HG03520 (cell line): Measurements from ENCODE around the gene TARS3.
"Not testable (repeated sequence)": the region's sequence is repeated elsewhere in the genome, so short reads cannot be mapped to it uniquely, and the experiment has no call there.

Source experiments
- ATAC-seq: cut with Tn5 transposase; IDR thresholded peaks from one replicate; pipeline ENCODE4 v1.9.1; 2021; ENCODE audit warnings: mild to moderate bottlenecking, moderate library complexity; ENCODE audit not compliant: unreplicated experiment

TARS3 gene

DNA sequence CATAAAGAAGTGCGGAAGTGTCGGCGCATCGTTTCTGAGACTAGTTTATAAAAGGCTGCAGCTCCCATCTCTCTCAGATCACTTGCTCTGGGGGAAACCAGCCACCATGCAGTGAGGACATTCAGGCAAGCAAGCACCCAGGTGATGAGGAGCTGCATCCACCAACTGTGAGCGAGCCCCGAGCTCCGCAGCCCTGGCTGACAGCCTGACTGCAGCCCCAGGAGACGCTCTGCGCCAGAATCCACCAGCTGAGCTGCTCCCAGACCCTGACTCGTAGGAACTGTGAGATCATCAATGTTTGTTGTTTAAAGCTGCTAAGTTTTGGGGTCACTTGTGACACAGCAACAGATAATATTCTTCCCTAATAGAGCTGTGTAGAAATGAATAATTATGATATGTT lies 67.1 kb downstream of the TARS3 start:
- ATAC-seq: no peak

DNA sequence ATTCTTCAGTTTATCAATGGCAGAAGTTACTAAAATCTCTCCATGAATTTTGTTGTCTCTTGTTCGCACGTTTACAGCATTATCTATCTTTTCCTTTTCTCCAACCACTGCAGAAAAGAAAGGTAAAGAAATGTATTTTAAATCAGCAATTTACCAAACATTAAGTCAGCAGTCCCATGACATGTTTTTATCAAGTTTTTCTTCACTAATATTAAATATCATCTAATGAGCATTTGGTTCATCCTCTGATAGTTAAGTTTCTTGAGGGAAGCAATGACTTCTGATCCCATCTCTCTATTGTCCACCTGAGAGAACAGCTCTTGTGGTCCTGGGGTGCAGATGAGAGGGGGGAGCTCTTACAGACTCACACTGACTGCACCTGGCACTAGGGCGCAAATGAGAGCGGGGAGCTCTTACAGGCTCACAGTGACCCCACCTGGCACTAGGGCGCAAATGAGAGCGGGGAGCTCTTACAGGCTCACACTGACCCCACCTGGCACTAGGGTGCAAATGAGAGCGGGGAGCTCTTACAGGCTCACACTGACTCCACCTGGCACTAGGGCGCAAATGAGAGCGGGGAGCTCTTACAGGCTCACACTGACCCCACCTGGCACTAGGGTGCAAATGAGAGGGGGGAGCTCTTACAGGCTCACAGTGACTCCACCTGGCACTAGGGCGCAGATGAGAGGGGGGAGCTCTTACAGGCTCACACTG lies 69.5 kb downstream of the TARS3 start:
- ATAC-seq: not testable (repeated sequence)

DNA sequence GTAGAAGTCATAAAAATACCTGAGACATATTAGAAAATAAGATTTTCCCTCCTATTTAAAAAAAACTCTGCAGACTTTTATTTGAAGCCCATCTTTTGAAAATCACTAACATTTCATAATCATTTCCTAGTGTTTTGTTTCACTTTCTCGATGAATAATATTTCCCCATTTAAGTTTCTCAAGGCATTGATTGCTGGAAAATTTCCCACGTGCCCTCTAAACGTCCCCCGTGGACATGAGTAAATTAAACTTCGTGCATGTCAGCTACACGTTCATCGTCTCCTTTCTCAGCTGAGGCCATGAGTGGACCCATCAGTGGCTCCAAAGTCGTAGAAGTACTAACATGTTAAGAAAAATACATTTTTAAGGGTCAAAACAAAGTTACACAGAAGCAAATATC lies 70.1 kb downstream of the TARS3 start:
- ATAC-seq: no peak

DNA sequence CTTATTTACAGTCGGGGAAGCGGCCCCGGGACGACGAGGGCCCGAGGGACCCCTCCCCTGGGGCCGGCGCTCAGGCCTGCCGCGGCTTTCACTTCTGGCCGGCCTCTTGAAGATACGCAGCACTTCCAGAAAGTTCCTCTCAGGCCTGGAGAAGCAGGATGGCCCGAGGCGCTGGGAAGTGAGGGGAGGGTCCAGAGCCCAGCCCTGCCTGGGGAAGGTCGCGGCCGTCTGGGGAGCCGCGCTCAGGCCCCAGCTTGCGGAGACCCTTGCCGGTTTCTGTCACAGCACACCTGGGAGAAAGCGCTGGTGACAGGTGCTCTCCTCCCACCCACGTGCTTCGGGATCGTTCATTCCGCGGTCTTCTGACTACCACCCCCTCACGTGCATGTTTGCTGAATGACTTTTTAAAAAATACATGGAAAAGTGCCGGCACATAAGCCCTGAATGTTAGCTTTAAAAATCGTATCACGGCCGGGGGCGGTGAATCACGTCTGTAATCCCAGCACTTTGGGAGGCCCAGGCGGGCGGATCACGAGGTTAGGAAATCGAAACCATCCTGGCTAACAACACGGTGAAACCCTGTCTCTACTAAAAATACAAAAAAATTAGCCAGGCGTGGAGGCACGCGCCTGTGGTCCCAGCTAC lies 71.4 kb downstream of the TARS3 start:
- ATAC-seq: no peak

DNA sequence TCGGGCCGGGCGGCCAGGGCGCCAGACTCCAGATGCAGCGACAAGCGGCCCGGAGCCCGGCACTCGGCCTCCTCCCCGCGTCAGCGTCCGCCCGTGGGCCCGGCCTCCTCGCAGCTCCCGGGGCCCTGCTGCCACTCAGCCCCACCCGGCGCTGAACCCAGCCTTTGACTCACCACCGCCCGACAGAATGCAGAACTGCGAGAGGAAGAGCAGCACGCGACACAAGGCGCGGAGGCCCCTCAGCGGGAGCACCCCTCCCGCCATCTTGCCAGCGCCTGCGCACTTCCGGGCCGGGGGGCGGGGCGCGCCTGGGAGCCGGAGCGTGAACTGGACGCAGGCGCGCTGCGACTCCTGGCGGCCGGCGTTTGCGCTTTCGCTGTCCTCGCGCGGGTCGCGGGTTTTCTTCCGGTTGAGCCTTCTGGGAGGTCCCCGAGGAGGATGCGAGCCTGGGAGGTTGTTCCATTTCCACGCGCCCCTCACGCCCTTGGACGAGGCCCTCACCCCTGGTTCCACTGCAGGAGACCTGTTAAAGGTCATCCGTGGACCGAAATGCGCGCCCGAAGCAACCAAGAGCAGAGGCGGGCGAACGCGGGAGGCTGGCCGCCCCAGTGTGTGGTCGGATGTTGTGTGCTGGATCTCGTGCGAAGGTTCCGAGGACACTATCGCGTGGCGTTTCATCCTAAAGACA lies 72.0 kb downstream of the TARS3 start, which contains the start of gene TM2D3:
TSS of gene TM2D3 (minus strand) at position 284 of the 688 bp plus-strand sequence. CDS start at position 264, 20 bp downstream.
- peak; percentile 79 for ATAC-seq

DNA sequence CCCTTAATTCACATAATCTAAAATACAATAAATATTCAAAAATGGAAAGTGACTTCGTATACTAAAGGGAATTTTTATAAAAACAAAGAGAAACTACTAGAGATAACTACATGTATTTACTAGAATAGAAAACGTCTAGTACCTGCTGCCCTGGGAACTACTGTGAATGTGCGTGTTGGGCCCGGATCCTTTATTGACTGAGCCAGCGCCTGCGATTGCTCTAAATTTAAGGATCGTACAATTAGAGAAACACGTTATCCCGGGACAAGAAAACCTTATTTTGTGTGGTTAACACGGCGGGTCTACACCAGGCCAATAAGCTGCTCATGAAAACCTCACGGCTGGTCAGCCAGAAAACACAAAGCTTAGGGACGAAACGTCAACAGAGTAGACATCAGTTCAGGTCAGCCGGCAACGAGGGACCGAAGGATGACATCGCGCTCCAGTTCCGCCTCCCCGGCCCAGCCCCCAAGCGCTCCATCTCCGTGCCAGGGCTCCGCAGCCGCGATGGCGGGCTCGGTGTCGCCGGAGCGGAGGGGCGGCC lies 72.6 kb downstream of the TARS3 start:
- ATAC-seq: peak; percentile 38

DNA sequence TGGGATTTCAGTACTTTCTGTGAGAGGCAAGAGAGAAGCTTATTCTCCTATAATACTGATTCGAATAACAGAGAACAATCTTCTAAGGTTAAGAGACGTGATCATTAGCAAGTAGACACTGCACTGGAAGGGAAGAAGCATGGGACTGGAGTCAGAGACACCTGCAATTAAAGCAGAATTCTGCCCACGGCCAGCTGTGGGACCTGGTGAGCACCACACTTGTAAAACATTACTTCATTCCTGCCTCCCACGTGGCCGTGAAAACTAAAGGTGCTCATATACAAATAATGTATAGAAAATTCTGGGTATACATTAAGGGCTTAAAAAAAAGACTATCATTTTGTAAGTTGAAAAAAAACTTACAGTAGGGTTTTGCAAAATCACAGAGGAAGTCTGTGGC lies 74.1 kb downstream of the TARS3 start:
- ATAC-seq: no peak

DNA sequence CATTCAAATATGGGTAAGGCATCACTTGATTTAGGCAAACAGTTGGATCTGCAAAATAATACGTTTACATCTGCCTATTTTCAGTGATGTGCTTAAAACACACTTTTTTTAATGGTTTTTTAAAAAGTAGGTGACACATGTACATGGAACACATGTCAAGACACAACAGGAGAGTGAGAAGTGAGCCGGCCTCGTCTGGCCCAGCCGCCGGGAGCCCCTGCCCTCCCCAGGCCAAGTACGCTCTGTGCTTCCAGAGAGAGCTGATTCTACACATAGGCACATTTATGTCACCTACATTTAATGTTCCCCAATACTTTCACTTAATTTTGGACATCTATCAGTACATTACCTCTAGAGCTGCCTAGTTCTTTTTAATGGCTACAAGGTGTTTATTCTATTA lies 75.9 kb downstream of the TARS3 start:
- no peak for ATAC-seq

DNA sequence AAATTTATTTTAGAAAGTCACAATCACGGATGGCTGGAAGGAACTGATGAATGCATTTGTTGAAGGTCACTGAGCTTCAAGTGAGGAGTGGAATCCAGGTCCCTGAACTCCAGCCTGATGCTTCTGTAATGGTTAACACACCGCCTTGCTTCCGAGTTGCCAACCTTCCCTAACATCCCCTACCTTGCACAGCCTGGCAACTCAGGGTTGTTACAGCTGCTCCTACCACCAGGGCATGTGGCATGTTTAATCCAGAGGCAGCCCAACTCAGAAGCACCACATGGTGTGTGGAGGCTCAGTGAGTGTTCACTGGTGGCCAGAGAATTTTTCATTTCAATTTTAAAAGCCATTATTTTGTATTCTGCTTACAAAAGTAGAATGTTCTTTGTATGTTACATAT lies 77.0 kb downstream of the TARS3 start:
- no peak for ATAC-seq

DNA sequence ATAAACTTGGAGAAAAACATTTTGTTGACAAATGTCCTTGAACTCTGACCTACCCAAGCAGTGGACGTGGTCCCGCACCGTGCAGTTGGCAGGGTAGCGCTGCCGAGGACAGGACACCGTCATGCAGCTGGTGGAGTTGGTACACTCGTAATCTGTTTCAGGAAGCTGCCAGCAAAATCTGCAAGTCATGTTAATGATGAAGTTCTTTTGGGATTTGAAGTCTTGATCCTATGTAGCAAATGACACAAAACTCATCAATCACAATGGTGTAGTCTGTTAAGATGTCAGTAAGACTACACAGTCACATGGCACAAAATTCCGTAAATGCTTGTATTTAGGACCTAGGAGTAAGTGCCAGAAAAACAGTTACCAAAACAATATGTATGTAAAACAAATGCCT lies 77.6 kb downstream of the TARS3 start:
- ATAC-seq: no peak

DNA sequence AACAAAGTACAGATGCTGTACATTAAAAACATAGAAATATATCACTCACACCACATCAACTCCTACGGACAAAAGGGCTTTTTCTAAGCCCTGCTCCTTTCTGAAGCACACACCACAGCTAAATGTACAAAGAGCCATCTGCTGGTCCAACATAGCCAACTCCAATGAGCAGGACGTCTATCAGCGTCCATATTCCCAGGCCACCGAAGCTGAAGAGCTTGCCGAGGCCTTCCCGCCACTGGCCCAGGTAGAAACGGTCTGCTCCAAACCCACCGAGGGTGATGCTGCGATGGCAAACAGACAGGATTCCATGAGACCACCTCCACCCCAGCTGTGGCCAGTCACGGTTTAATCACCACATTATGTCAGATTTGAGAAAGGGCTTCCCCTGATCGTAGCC lies 81.9 kb downstream of the TARS3 start:
- ATAC-seq: no peak

DNA sequence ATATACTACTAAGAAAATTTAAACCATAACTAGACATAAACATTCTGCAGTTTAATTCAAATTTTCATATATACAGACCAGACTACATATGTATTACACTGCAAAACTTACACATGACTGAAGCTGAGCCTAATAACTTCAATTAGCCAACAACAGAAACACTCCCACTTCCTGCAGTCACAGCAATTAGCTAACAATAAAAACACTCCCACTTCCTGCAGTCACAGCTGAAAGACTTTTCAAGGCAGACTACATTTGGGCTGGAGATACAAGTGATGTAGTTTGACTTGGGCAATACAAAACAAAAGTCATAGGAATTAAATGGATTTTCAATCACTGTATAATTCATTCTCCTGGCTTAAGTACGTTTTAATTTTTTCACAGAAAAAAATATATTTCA lies 82.4 kb downstream of the TARS3 start:
- no peak for ATAC-seq

DNA sequence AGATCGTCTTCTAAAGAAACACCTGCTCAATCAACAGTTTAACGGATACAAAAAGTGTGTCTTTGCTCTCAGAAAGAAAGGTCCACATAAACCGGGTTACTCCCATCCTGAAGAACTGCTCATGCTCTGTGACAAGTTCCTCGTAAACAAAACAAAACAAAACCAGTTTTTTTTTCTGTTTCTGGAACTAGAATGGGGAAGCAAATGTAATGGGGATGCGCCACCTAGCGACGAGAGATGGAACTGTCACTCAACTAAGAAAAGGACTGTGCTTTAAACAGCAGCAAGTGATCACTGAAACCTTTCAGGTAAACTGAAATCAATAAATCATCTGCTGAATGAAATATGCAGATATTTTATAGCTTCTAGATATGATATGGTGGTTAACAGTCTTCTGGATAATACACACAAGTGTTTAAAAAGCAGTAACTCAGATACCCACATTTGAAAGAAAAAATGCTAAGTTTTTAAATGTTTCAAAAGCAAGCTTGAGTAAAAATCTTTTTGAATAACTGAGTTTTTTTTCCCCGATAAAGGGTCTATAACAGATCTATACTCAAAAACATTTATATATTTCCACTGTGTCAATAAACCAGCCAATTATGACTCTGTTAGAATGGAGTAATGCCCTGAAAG lies 83.0 kb downstream of the TARS3 start:
- ATAC-seq: peak; percentile 71

DNA sequence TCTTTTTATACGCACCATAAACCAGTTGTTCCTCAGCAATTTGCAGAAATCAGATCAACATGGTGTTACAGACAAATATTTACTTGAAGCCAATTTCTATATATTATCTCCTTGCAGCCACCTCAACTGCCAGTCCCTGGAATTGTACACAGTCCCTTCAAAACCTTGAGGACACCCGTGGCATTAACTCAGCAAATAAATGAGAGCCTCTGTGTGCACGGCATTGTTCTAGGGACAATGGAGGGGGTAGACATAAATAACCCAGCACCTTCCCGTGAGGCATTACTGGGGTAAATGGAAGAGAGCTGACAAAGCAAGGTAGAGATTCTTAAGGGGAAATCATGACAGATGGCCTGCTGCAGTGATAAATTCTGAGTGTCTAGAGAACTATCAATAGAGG lies 84.6 kb downstream of the TARS3 start:
- ATAC-seq: no peak

DNA sequence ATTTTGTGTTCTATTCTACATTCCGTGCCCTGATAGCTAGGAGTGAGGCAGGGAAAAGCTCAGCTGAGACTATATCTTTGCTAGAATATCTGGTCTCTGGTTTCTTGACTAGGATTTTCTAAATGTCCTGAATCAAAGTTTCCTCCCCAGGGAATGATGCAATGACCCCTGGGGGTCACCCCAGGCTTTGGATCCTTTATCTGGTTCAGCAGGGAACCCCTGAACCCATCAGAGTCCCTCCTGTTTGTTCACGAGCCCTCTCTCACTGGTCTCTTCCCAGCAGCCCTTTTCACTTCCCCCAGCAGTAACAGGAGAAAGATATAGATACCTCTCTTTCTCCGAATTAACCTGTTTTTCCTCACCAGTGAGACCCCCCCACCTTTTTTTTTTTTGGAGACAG lies 86.4 kb downstream of the TARS3 start:
- no peak for ATAC-seq

DNA sequence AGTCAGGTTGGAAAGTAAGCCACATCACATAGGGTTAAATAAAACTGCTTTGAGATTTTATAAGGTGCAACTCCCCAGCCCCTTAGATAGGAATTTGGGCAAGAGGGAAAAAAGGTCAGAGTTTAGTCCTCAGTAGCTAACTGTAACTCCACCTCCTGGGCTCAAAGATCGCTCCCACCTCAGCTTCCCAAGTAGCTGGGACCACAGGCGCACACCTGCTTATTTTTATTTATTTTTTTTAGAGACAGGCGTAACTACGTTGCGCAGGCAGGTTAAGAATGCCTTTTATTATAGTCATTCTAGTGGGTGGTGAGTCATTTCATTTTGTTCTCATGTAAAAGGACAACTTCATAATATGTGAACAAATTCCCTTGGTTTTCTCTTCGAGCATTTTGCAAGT lies 86.8 kb downstream of the TARS3 start:
- ATAC-seq: no peak

DNA sequence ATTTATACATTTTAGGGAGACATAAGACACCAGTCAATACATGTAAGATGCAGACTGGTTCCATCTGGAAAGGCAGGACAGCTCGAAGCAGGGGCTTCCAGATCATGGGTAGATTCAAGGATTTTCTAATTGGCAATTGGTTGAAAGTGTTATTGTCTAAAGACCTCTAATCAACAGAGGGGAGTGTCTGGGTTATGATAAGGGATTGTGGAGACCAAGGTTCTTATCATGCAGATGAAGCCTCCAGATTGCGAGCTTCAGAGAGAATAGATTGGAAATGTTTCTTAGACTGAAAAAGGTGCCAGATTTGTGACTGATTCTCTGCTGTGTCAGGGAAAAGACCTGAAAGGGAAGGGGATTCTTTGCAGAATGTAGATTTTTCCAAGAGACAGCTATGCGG lies 87.2 kb downstream of the TARS3 start:
- no peak for ATAC-seq

DNA sequence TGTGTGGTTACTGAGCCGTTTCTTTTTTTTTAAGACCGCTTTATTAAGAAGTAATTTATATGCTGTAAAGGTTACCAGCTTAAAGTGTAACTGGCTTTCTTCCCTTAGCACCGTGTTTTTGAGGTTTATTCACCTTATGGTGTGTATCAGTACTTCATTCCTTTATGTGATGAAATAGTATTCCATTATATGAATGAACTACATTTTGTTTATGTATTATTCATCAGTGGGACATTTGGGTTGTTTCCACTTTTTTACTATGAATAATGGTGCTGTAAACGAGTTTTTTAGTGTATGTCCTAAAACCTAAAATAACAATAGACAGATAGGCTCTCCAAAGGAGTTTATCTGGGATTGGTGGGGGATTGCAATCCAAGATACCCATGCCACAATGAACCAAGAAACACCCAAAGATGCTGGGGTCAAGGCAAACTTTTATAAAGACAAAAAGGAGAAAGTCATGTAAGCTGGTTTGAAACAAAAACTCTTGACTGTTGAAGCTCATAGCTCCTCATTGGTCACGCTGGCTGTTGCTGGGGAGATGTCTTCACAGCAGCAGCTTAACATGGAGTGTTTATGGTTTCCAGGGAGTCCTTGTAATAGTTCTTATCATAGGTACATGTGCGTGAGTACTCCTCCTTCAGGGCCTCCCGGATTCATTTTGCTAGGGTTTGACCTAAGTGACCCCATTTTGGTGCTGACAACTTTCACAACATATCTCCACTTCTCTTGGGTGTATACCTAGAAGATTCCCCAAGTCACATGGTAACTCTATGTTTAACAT lies 88.1 kb downstream of the TARS3 start:
- no peak for ATAC-seq

DNA sequence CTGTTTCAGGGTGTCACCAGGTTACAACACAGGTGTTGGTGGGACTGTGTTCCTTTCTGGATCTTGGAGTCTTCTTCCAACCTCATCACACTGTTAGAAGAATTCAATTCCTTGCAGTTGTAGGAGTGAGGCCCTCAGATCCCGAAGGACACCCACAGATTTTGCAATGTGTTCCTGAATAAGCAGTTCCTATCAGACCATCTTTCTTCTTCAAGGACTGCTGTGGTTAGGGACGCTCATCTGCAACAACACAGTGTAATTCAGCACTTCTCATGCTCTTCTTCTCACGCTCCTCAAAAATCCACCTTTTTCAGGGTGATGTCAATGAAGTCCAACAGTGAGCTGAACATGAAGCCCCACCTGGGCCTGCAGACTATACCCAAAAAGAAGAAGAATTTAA lies 90.9 kb downstream of the TARS3 start:
- no peak for ATAC-seq

DNA sequence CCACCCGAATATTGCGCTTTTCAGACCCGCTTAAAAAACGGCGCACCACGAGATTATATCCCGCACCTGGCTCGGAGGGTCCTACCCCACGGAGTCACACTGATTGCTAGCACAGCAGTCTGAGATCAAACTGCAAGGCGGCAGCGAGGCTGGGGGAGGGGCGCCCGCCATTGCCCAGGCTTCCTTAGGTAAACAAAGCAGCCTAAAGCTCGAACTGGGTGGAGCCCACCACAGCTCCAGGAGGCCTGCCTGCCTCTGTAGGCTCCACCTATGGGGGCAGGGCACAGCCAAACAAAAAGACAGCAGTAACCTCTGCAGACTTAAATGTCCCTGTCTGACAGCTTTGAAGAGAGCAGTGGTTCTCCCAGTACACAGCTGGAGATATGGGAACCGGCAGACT lies 97.5 kb downstream of the TARS3 start:
- not testable (repeated sequence) for ATAC-seq

DNA sequence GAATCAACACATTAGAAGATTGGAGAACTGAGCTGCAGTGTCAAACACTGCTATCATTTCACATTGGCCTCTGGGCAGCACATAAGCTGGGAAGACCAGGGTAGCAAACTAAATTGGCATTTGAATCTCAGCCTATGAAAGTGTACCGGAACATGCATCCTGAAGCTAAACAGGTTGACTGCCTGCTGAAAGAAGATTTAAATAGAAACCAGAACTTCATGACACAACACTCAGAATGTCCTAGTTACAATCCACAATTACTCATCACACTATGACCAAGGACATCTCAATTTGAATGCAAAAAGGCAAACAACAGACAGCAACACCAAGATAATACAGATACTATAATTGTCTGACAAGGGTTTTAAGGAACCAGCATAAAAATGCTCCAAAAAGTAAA lies 98.3 kb downstream of the TARS3 start:
- no peak for ATAC-seq
